SIG-M5 treated with dmso at 0.1 percent for 504 hours (cell line): ENCODE data around the gene OTX1.
"Not testable (repeated sequence)": the region's sequence is repeated elsewhere in the genome, so short reads cannot be mapped to it uniquely, and the experiment has no call there.

Experiments
- DNase-seq: peaks from one replicate; lab custom pipeline; 2025; ENCODE audit not compliant: unreplicated experiment; lab: John Stamatoyannopoulos, UW

Gene OTX1

DNA sequence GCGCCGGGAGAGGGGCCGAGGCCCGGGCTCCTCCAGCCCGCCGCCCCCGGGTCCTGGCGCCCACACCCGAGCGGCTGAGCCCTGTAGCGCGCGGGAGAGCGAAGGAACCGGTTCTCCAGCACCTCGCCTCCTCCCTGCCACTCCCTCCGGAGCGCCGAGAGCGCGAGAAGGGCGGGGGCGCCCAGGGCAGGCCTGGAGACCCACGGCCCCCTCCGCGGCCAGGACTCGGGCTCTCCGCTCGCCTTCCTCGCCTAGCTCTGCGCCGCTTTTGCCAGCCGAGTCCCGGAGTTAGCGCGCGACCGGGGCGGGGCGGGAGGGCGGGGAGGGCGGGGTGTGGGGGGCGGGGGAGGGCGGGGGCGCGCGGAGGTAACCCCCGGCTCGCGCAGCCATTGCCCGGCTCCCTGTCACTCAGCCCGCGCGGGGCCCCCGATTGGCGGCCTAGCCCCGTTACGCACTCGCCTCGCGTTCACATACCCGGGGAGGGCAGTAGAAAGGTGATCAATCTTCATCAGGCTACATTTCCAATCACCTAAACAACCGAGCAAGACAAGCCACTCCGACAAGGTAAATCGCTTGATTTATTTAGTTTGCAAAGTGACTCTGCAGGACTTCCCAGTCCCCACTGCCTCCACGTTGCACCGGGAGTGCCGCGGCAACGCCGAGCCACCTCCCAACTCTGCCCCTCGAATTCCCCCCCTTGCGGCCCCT, at the start of gene OTX1:
OTX1 (plus strand) TSS at position 497 of the 708 bp plus-strand sequence. CDS start 2,161 bp downstream, outside the sequence.
- DNase-seq: peak; percentile 84

GRCh38 chr2:63001576-63001975, 49.1 kb upstream of the OTX1 start:
- DNase-seq: no peak

DNA sequence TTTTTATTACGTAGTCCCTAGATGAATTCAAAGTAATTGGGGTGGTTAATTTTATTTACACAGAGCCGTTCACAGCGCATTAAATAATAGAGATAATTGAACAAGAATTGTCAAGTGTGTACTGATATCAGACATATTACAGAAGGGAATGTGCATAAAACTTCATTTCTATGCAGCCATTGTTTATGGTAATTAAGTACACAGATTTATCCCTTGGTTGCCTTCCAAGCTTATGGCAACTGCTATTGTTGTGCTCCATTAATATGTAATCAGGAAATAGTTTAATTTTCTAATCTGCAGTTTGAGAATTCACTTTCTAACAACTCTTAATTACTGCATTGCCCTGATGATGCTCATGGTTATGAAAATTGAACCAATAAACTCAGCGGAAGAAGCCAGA, 47.3 kb upstream of the OTX1 start:
- no peak for DNase-seq

DNA sequence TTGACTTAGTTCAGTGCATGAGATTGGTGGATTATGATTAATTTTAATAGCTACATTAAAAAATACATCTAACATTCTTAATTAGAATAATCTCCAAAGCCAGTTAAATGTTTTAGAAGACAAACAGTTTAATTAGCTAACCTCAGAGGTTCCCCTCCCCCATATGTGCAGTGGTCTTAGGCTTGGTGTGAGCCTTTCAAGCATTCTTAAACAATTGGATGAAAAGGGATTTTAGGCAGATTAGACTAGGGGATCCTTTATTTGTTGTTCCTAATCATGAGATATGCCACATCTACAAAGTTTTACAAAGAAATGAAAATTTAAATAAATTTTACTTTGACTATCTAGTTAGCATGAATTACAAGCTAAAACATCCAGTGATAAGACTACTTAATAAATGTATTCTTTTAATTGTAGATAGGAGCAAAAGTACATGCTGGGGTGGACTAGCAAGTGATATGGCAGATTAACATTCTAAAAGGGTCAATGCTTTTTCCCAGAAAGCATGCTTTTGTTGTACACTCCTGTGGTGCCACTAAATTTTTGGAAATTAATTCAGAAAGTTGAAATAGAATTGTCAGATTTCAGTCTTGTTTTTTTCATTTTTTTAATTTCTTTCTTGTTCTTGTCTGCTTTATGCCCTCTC, 42.7 kb upstream of the OTX1 start:
- no peak for DNase-seq

DNA sequence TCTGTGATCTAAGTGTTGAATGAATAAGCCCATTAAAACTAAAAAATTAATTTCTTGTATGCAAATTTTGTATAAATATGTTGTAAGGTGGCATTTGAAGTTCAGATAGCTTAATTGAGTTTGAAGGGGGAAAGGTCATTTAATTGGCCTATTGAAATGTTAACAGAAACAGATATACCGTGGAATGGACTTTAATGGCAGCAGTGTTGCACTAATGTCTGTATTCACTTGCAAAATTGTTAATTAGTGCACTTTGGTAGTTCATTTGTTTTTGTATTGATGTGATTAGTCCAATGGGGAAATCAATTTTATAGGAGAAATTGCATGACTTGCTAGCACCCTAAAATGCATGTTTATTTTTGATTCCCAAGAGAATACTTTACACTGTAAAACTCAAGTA, 41.8 kb upstream of the OTX1 start:
- DNase-seq: no peak

GRCh38 chr2:63009490-63009889, 41.1 kb upstream of the OTX1 start:
- DNase-seq: no peak

- no peak for DNase-seq
Measured at GRCh38 chr2:63012541-63012940, 38.1 kb upstream of the OTX1 start.

- DNase-seq: no peak
Measured at GRCh38 chr2:63013438-63013837, 37.2 kb upstream of the OTX1 start.

GRCh38 chr2:63015389-63015788, 35.2 kb upstream of the OTX1 start:
- no peak for DNase-seq

DNA sequence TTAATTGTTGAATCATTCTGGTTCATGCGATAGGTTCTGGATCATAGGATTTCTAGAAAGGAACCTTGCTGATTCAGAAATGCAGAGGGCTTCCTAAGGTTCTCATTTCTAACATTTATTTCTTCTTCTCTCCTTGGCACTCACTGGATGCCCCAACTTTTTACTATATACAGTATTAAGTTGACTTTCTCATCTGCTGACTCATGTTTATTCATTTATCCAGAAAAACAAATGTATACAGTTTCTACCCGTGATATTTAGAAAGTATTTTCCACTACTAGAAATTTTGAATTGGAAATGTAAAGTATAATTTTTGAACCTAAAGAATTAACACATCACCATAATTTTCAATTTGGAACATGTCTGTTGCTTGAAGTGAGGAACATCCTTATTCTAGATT, 32.2 kb upstream of the OTX1 start:
- DNase-seq: no peak

- DNase-seq: not testable (repeated sequence)
Measured at GRCh38 chr2:63019686-63020085, 30.9 kb upstream of the OTX1 start.

GRCh38 chr2:63023444-63023843, 27.2 kb upstream of the OTX1 start:
- peak; percentile 65 for DNase-seq

DNA sequence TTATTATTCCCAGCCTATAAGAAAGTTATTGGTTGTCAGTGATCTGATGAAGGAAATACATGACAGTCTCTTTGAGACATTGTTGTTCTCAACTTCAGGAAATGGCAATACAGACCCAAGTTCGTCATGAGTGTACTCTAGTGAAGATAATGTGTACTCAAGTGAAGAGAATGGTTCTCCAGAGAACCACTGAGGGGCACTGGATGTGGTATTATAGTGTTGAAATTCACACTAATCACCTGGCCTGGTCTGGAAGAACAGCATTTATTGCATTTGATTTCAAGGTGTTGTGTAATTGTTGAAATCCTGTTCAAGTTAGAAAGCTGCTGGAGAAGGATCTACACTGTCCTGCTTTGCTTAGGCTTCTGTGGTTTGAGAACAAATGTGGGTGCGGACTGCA, 23.4 kb upstream of the OTX1 start:
- no peak for DNase-seq

GRCh38 chr2:63029058-63029457, 21.6 kb upstream of the OTX1 start:
- no peak for DNase-seq

- DNase-seq: no peak
Measured at GRCh38 chr2:63034526-63034925, 16.1 kb upstream of the OTX1 start.

DNA sequence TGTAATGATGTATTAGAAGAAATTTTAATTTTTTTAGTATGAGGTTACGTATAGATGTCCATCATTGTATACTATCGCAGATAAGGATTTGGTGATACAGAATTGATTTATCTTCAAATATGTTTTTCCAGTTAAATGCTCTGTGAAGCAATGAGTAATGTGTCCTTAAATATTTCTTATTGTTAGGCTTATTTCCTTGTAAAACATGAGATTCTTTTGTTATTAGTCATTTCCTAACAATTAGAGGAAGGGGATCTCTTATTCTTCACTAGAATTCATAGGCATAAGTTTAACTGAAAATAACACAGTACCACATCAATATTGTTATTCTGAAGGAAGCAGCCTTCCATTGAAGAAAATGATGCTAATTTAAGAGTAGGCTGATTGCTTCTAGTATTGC, 15.5 kb upstream of the OTX1 start:
- no peak for DNase-seq

- no peak for DNase-seq
Measured at GRCh38 chr2:63035660-63036059, 15.0 kb upstream of the OTX1 start.

DNA sequence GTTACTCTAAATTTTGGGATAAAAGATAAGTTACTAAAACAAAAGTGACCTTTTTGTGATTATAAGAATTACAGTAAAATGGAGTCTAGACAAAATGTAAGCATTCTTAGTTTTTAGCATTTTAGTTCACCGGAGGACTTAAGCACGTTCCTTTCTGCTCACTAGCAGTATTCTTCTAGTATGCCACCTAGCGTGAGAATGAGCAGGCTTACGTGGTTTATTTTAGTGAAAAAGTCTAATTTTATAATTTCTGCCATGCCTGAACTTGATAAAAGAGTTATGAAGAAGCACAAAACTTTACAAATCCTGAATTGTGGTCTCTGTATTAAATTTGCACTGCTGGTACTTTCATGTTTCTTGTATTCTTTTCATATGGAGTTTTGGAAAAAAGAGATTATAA, 12.6 kb upstream of the OTX1 start:
- DNase-seq: no peak

GRCh38 chr2:63040586-63040985, 10.0 kb upstream of the OTX1 start:
- DNase-seq: no peak

- no peak for DNase-seq
Measured at GRCh38 chr2:63041592-63041991, 9.0 kb upstream of the OTX1 start.

DNA sequence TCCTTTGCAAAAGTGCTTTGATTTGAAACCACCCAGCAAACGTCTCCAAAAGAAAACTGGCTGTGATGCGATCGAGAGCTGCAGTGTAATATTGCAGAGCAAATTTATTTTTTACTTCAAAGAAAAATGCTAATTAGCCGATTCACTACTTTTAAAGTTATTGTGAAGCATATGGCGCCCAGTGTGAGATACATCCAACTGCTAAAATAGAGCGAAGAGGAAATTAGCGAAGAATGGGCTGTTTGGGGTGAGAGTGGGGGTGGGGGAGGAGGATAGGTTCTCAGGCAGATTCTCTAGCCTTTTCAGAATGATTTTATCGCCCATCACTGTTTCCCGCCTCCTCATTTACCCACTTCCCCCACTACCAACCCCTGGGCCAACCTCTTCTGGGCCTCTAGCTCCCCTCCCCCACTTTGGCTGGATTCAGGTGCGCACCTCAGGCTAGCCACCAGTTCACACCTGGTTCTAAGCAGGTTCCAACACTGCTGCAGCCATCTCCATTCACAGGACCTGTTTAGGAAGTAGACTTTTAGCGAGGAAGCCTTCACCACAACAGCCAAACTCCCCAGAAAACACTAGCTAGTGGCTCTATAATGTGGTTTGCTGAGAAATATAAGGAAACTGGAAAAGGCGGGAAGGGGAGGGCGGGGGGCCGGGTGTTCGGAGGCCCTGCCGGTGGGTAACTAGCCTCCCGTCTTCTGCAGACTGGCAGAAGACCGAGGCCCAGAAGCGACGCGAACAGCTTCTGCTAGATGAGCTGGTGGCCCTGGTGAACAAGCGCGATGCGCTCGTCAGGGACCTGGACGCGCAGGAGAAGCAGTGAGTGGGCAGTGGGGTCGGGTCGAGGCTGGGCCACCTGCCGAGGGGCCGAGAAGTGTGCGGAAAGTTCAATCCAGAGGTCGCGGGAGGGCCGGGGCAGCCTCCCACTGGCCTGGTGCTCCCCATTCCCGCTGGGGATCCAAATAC, 6.0 kb upstream of the OTX1 start:
- no peak for DNase-seq

DNA sequence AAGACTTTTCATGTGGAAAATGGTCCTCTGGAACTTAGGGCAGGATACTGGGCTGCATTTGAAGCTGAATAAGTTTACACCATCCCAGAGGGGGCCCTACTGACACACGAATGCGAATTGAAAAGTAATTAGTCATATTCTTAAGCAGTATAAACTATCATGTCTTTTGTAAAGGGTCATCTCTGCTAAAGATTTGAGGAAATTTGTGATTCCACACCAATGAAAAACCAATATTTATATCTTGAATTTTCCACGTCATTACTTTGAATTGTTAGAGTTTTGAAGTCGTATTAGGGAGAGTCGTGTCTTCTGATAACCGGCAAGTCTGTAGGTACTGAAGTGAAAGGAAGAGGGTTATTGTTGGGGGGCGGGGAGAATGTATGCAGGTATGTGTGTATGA, 4.1 kb upstream of the OTX1 start:
- no peak for DNase-seq
